GM12891 (cell line): Measurements from ENCODE around the gene ZMIZ1.

Experiments
- DNase-seq: peaks from one replicate; pipeline ENCODE4 v3.0.0; 2011; ENCODE audit warnings: low spot score; ENCODE audit not compliant: insufficient read length
- FAIRE-seq: peaks from 2 replicates; lab custom pipeline; 2011; peaks lifted over from hg19 to GRCh38; lab: Jason Lieb, UNC
- PAX5 ChIP-seq: IDR thresholded peaks from 2 replicates; pipeline ENCODE4 v1.6.1; 2011; ENCODE audit warnings: low read length, moderate library complexity, mild to moderate bottlenecking; ENCODE audit not compliant: insufficient read depth, severe bottlenecking
- POLR2A ChIP-seq: IDR thresholded peaks from 2 replicates; pipeline ENCODE4 v1.6.1; 2011; ENCODE audit warnings: low read depth, low read length, control low read depth
- POLR2AphosphoS5 ChIP-seq: IDR thresholded peaks from 2 replicates; pipeline ENCODE4 v1.6.1; 2011; ENCODE audit warnings: low read depth, low read length, control low read depth
- POU2F2 ChIP-seq: IDR thresholded peaks from 2 replicates; pipeline ENCODE4 v1.6.1; 2011; ENCODE audit warnings: low read depth, mild to moderate bottlenecking, control low read depth, low read length, moderate library complexity
- SPI1 ChIP-seq: IDR thresholded peaks from 2 replicates; pipeline ENCODE4 v1.6.1; 2011; ENCODE audit warnings: low read depth, low read length, control low read depth
- TAF1 ChIP-seq: IDR thresholded peaks from 2 replicates; pipeline ENCODE4 v1.6.1; 2011; ENCODE audit warnings: low read depth, low read length, control low read depth

Gene ZMIZ1

GRCh38 chr10:79081353-79082034, 12.7 kb downstream of the ZMIZ1 start:
- FAIRE-seq, result no peak
- no peak for TF ChIP-seq TAF1
- no peak for DNase-seq

DNA sequence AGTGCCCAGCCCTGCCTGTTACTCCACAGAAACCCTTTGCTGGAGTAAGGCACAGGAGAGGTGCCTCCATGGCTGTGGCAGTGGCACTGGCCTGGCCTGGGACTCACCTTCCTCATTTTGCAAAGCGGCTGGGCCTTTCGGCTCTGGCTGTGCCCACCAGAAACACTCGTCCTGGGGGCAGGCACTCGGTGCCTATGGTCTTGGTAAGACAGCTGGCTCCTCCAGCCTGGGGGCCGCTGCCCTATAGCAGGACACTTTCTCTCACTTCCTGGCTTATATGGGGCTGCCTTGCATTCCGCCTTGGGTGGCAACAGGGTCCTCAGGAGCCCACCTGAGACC, 13.2 kb downstream of the ZMIZ1 start:
- no peak for TF ChIP-seq POLR2AphosphoS5
- no peak for TF ChIP-seq TAF1
- no peak for TF ChIP-seq POLR2A
- no peak for TF ChIP-seq SPI1
- TF ChIP-seq PAX5, result no peak
- no peak for TF ChIP-seq POU2F2
- DNase-seq (no peak), FAIRE-seq (no peak)

GRCh38 chr10:79082631-79083596, 14.1 kb downstream of the ZMIZ1 start:
- FAIRE-seq, result no peak
- no peak for DNase-seq
- TF ChIP-seq PAX5, result no peak
- no peak for TF ChIP-seq POU2F2
- no peak for TF ChIP-seq POLR2A
- TF ChIP-seq SPI1, result no peak
- no peak for TF ChIP-seq TAF1
- no peak for TF ChIP-seq POLR2AphosphoS5

DNA sequence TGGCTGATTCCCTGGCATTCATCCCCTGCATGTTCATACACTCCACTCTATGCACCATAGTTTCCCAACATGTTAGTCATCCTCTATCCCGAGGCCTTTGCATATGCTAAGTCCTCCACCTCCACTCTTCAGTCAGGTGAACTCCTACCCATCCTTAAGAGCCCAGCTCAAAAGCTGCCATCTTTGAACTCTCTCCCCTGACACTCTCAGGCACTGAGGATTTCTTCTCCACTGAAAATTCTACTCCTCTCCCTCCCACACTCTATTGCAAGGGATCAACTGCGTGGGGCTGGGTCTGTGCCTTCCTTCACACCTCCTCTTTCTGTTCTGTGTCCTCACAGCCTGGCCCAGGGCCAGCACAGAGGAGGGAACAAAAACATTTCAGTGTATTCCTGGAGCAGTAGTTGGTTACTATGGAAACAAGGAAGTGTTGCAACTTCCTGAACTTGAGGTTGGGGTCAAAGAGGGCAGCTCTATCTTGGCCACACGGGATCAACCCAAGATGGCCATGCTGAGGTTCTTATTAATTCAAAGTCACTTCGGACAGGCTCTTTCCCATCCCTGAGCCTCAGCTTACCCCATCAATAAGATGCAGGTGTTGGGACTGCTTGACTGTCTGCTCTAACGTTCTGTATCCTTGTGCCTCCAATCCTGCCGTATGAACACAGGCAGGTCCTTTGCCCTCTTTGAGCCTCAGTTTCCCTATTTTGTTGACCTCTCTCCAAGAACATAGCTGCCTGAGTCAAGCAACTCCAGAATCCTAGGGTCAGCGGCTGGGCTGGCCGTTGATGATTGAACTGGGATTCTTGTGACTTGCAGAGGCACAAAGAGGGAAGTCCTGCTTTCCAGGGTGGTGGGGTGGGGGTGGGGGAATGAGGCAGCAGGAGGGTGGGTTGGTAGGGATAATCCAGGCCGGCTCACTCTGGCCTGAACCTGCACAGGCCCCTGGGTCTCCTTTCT, 15.5 kb downstream of the ZMIZ1 start:
- FAIRE-seq (peak; percentile 69), DNase-seq (no peak)
- no peak for TF ChIP-seq SPI1
- TF ChIP-seq POU2F2, result no peak
- TF ChIP-seq POLR2AphosphoS5, result no peak
- TF ChIP-seq POLR2A, result no peak
- no peak for TF ChIP-seq TAF1
- TF ChIP-seq PAX5, result no peak

GRCh38 chr10:79084972-79085597, 16.3 kb downstream of the ZMIZ1 start:
- DNase-seq, result no peak
- FAIRE-seq, result peak; percentile 9
- no peak for TF ChIP-seq PAX5
- TF ChIP-seq TAF1, result no peak
- no peak for TF ChIP-seq POU2F2
- no peak for TF ChIP-seq SPI1
- TF ChIP-seq POLR2AphosphoS5, result no peak
- no peak for TF ChIP-seq POLR2A

GRCh38 chr10:79086822-79087221, 18.1 kb downstream of the ZMIZ1 start:
- TF ChIP-seq POLR2AphosphoS5 (no peak), SPI1 (no peak), TAF1 (no peak), POLR2A (no peak), PAX5 (no peak), POU2F2 (no peak)
- DNase-seq, result no peak
- no peak for FAIRE-seq

GRCh38 chr10:79087721-79088120, 19.0 kb downstream of the ZMIZ1 start:
- no peak for DNase-seq
- TF ChIP-seq TAF1 (no peak), PAX5 (no peak), POLR2A (no peak), POU2F2 (no peak), SPI1 (no peak), POLR2AphosphoS5 (no peak)
- FAIRE-seq, result no peak

GRCh38 chr10:79088176-79088575, 19.4 kb downstream of the ZMIZ1 start:
- TF ChIP-seq TAF1, result no peak
- TF ChIP-seq SPI1, result no peak
- no peak for TF ChIP-seq PAX5
- no peak for TF ChIP-seq POU2F2
- TF ChIP-seq POLR2AphosphoS5, result no peak
- no peak for TF ChIP-seq POLR2A
- no peak for DNase-seq
- FAIRE-seq, result no peak
